Tongue (tissue), 2 donors: ENCODE measurements around the gene SLC20A1. TPM values are rescaled to one million over a fixed set of nuclear protein-coding genes. Genes with fewer than 3 reads are reported as not detected.

Experiments
- DNase-seq: peaks from one replicate; pipeline ENCODE4 v3.0.0-alpha.2; 2015
- total RNA-seq: library from RNA; depleted of rRNA; stranded (reverse); fragments of >200 nt; gene quantifications from one replicate; pipeline ENCODE4 v1.2.3, GENCODE V29; 2014

SLC20A1 gene
- total RNA-seq, 1 donor from 2014 or later: 22.8 TPM

DNA sequence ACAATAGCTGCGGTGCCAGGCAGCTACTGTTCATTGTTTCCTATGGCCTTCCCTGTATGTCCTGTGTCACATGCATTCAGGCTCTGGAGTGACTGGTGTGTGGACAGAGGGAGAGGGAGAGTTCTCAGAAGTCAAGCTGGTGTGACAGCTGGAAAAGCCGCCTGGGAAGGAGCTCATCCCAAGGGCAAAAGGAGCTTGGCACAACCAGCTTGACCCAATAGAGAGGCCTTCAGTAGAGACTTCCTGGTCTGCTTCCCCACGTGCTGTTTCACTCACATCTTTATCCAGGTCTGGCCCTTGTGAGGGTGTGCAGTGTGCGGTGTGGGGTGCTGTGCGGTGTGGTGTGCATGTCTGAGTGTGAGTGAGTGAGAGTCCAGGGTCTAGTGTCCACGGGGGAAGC is 64.0 kb downstream of the SLC20A1 start:
- DNase-seq: no peak

DNA sequence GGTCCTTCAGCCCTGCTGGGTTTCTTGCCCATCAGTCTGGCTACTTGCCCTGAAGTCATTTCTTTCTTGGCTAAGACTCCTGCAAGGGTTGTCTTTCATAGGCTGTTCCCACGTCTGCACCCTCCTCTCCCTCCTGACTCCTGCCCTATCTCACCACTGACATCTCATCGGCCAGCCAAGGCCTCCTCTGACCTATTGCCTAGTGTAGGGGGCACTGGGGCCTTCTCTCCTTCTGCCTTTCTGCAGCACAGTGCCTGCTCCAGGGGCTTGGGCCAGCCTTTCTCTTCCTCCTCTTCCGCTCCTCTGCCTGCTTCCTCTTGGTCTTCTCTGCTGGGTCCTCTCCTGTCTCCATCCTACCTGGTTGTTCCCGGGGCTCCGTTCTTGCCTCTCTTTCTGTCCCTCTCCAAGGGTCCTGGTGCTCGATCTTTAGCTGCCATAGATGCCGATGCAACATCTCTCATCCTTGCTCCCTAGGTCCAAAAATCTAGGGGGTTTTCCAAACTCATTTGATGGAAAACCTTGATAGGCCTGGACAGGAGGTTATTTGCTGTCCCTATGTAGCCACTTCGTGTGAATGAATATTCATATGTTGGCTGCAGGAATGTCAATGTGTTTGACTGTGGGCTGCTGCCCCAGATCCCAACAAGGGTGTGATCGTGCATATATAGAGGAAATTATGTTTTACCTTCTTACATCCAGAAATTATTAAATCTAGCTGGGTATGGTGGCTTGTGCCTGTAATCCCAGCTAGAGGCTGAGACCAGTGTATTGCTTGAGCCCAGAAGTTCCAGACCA is 65.4 kb downstream of the SLC20A1 start:
- DNase-seq: no peak

GRCh38 chr2:112712465-112712864 is 66.7 kb downstream of the SLC20A1 start:
- no peak for DNase-seq

DNA sequence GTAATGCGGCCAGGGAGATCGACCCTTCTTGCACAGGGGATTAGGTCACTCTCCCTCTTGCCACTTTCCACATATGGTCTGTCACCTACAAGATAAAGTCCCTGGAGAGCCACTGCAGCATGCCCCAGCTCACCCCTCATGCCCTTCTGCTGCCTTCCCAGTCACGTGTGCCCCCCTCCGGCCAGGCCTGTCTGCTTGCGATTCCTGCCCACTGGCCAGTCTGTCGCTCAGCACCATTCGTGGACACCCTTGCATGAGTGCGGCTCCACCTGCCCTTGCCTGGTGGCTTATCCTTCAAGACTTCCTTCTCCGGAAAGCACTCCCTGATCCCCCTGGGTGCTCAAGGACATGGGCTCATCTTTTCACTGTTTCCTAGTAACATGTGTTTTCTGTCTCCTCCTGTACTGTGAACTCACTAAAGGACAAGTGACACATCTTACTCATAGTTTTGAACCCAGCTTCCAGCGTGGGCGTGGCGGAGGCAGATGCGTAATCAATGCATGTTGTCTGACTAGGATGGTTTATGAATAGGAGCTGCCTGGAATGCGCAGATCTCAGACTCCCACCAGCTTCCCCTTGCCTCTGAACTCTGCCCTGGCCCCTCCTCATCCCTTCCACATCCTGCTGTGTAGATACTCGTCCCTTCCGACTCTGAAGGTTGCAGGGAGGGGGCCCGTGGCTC is 67.3 kb downstream of the SLC20A1 start:
- no peak for DNase-seq

Other genes with a start within 250 kb of the SLC20A1 start
- 22.9 TPM for gene RGPD8, start 212.3 kb upstream of the SLC20A1 start, total RNA-seq
- gene TTL, start 163.8 kb upstream of the SLC20A1 start, total RNA-seq: 26.4 TPM
- gene POLR1B, start 103.5 kb upstream of the SLC20A1 start, total RNA-seq: 21.1 TPM
- 13.3 TPM for gene CHCHD5, start 61.3 kb upstream of the SLC20A1 start, total RNA-seq
- 0.21 TPM for gene NT5DC4, start 75.1 kb downstream of the SLC20A1 start, total RNA-seq
- 35.3 TPM for gene CKAP2L, start 118.7 kb downstream of the SLC20A1 start, total RNA-seq
- not detected for gene IL1A, start 138.6 kb downstream of the SLC20A1 start, total RNA-seq
- gene IL1B, start 190.8 kb downstream of the SLC20A1 start, total RNA-seq: 0.21 TPM